ENCODE results near the gene SS18L1. TPM values are rescaled to one million over a fixed set of nuclear protein-coding genes. Genes with fewer than 3 reads are reported as not detected.

The SS18L1 gene
- total RNA-seq, 2 experiments from 2014 or later = 19.5 to 23.0 TPM

GRCh38 chr20:62167474-62167873 is 23.9 kb downstream of the SS18L1 start:
- DNase-seq = no peak
- Mint-ChIP-seq H3K36me3 (no peaks in the 10 kb centered on the region), H3K9me3 (ENCODE audit: low read depth) (no peaks in the 10 kb centered on the region), H3K27me3 (no peaks in the 10 kb centered on the region), H3K27ac (no peak overlapping the region), H3K4me1 (no peaks in the 10 kb centered on the region), H3K4me3 (no peak overlapping the region)
- ATAC-seq = no peak
- CTCF ChIA-PET = interaction anchor here (0.7 kb wide), 1 partner anchor 153 kb away, joined by 3 read pairs; no protein-coding TSS in a partner anchor

DNA sequence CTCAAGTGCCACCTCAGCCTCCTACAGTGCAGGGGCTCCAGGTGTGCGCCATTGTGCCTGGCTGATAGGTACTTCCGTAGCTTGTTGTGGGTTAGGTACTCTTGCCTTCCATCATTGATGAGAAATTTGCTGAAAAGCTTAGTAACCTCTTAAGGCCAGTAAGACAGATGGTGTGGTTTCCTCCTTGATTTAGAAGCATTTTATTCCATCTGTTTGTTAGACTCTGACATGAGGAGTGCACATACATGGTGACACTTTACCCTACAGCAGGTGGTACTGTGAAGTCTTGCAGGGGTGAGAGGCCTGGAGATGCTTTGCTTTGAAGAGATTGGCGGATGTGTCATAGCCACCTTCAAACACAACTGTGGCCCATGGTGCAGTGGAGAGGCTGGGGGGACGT is 24.5 kb downstream of the SS18L1 start:
- DNase-seq (no peak), ATAC-seq (no peak)
- Mint-ChIP-seq H3K27me3 (no peaks in the 10 kb centered on the region), H3K36me3 (no peaks in the 10 kb centered on the region), H3K27ac (no peak overlapping the region), H3K4me1 (no peaks in the 10 kb centered on the region), H3K4me3 (no peak overlapping the region), H3K9me3 (ENCODE audit: low read depth) (no peaks in the 10 kb centered on the region)
- CTCF ChIA-PET = no interaction called here

- Mint-ChIP-seq H3K9me3 (ENCODE audit: low read depth) (no peaks in the 10 kb centered on the region), H3K4me1 (no peaks in the 10 kb centered on the region), H3K36me3 (no peaks in the 10 kb centered on the region), H3K4me3 (no peak overlapping the region), H3K27ac (no peak overlapping the region), H3K27me3 (no peaks in the 10 kb centered on the region)
- CTCF ChIA-PET = no interaction called here
- no peak for ATAC-seq
- no peak for DNase-seq
These were observed 25.4 kb downstream of the SS18L1 start for GRCh38 chr20:62168890-62169435.

- no peak for ATAC-seq
- peaks cover 3% of the 10 kb centered on the region for H3K36me3 Mint-ChIP-seq
- no peak overlapping the region for H3K27ac Mint-ChIP-seq
- CTCF ChIA-PET = interaction anchor here (2.0 kb wide), 1 partner anchor 29 kb away, joined by 4 read pairs; no protein-coding TSS in a partner anchor
- H3K9me3 Mint-ChIP-seq (ENCODE audit: low read depth) = no peaks in the 10 kb centered on the region
- H3K4me3 Mint-ChIP-seq = no peak overlapping the region
- no peaks in the 10 kb centered on the region for H3K27me3 Mint-ChIP-seq
- no peaks in the 10 kb centered on the region for H3K4me1 Mint-ChIP-seq
- no peak for DNase-seq
These were observed 27.0 kb downstream of the SS18L1 start for GRCh38 chr20:62170536-62170935.

GRCh38 chr20:62171245-62171644 is 27.7 kb downstream of the SS18L1 start:
- Mint-ChIP-seq H3K9me3 (ENCODE audit: low read depth) (no peaks in the 10 kb centered on the region), H3K4me1 (no peaks in the 10 kb centered on the region)
- CTCF ChIA-PET = interaction anchor here (2.0 kb wide), 1 partner anchor 30 kb away, joined by 4 read pairs; no protein-coding TSS in a partner anchor

GRCh38 chr20:62172666-62173065 is 29.1 kb downstream of the SS18L1 start:
- DNase-seq (no peak), ATAC-seq (no peak)
- CTCF ChIA-PET = no interaction called here
- no peak overlapping the region for H3K4me3 Mint-ChIP-seq
- H3K4me1 Mint-ChIP-seq = no peaks in the 10 kb centered on the region
- H3K27ac Mint-ChIP-seq = no peak overlapping the region
- H3K9me3 Mint-ChIP-seq (ENCODE audit: low read depth) = no peaks in the 10 kb centered on the region
- H3K36me3 Mint-ChIP-seq = peaks cover 3% of the 10 kb centered on the region
- no peaks in the 10 kb centered on the region for H3K27me3 Mint-ChIP-seq

More at GRCh38 chr20:62171245-62171644, 27.7 kb downstream of the SS18L1 start:
- DNase-seq (no peak), ATAC-seq (no peak)
- Mint-ChIP-seq H3K27ac (no peak overlapping the region), H3K36me3 (peaks cover 3% of the 10 kb centered on the region), H3K27me3 (no peaks in the 10 kb centered on the region), H3K4me3 (no peak overlapping the region)

- ATAC-seq (no peak), DNase-seq (no peak)
- peaks cover 3% of the 10 kb centered on the region for H3K36me3 Mint-ChIP-seq
- H3K27me3 Mint-ChIP-seq = no peaks in the 10 kb centered on the region
- no peak overlapping the region for H3K27ac Mint-ChIP-seq
- no peak overlapping the region for H3K4me3 Mint-ChIP-seq
- no peaks in the 10 kb centered on the region for H3K9me3 Mint-ChIP-seq (ENCODE audit: low read depth)
- H3K4me1 Mint-ChIP-seq = no peaks in the 10 kb centered on the region
- CTCF ChIA-PET = no interaction called here
These were observed 30.6 kb downstream of the SS18L1 start for GRCh38 chr20:62174021-62174804.

- H3K36me3 Mint-ChIP-seq = peaks cover 3% of the 10 kb centered on the region
- no peaks in the 10 kb centered on the region for H3K27me3 Mint-ChIP-seq
- ATAC-seq = no peak
- H3K4me1 Mint-ChIP-seq = no peaks in the 10 kb centered on the region
- H3K27ac Mint-ChIP-seq = peak overlapping the region; percentile 17
- CTCF ChIA-PET = no interaction called here
- H3K9me3 Mint-ChIP-seq (ENCODE audit: low read depth) = no peaks in the 10 kb centered on the region
- H3K4me3 Mint-ChIP-seq = no peak overlapping the region
- no peak for DNase-seq
These were observed 31.5 kb downstream of the SS18L1 start for GRCh38 chr20:62174870-62175624.

GRCh38 chr20:62175711-62176110 is 32.1 kb downstream of the SS18L1 start:
- ATAC-seq (no peak), DNase-seq (no peak)
- peaks cover 3% of the 10 kb centered on the region for H3K36me3 Mint-ChIP-seq
- H3K27ac Mint-ChIP-seq = peak overlapping the region; percentile 17
- H3K4me3 Mint-ChIP-seq = no peak overlapping the region
- CTCF ChIA-PET = no interaction called here
- H3K27me3 Mint-ChIP-seq = no peaks in the 10 kb centered on the region
- H3K9me3 Mint-ChIP-seq (ENCODE audit: low read depth) = no peaks in the 10 kb centered on the region
- no peaks in the 10 kb centered on the region for H3K4me1 Mint-ChIP-seq

GRCh38 chr20:62176866-62177265 is 33.3 kb downstream of the SS18L1 start:
- Mint-ChIP-seq H3K27me3 (no peaks in the 10 kb centered on the region), H3K36me3 (peaks cover 6% of the 10 kb centered on the region), H3K9me3 (ENCODE audit: low read depth) (no peaks in the 10 kb centered on the region), H3K4me1 (peaks cover 3% of the 10 kb centered on the region), H3K4me3 (no peak overlapping the region), H3K27ac (no peak overlapping the region)
- ATAC-seq = no peak
- CTCF ChIA-PET = interaction anchor here (1.0 kb wide), 1 partner anchor 124 kb away, joined by 3 read pairs; no protein-coding TSS in a partner anchor
- no peak for DNase-seq

DNA sequence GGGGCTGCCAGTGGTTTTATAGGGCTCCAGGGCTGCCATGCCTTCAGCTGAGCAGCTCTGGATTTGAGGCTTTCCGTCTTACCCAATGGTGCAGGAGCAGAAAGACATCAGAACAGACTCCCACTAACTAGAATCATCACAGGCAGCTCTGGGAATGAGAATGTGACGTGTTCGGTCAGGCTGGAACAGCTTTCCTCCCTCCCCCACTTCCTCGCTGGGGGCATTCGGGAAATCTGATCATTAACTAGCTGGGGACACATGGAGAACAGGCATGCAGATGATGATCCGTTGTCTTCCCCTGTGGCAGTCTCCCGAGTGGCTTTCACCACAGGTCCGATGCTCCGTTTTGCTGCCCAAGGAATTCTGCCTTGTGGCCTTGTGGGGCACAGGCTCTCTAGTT is 33.7 kb downstream of the SS18L1 start:
- no peak for ATAC-seq
- Mint-ChIP-seq H3K27me3 (no peaks in the 10 kb centered on the region), H3K4me3 (no peak overlapping the region), H3K36me3 (peaks cover 6% of the 10 kb centered on the region), H3K9me3 (ENCODE audit: low read depth) (no peaks in the 10 kb centered on the region), H3K4me1 (peaks cover 7% of the 10 kb centered on the region), H3K27ac (no peak overlapping the region)
- CTCF ChIA-PET = interaction anchor here (1.0 kb wide), 1 partner anchor 124 kb away, joined by 3 read pairs; no protein-coding TSS in a partner anchor
- no peak for DNase-seq

GRCh38 chr20:62178316-62179161 is 35.0 kb downstream of the SS18L1 start:
- no peak overlapping the region for H3K4me3 Mint-ChIP-seq
- peaks cover 6% of the 10 kb centered on the region for H3K36me3 Mint-ChIP-seq
- no peak for ATAC-seq
- no peaks in the 10 kb centered on the region for H3K27me3 Mint-ChIP-seq
- CTCF ChIA-PET = no interaction called here
- H3K9me3 Mint-ChIP-seq (ENCODE audit: low read depth) = no peaks in the 10 kb centered on the region
- DNase-seq = no peak
- H3K4me1 Mint-ChIP-seq = peaks cover 10% of the 10 kb centered on the region
- H3K27ac Mint-ChIP-seq = no peak overlapping the region

- Mint-ChIP-seq H3K36me3 (peaks cover 5% of the 10 kb centered on the region), H3K4me3 (no peak overlapping the region), H3K9me3 (ENCODE audit: low read depth) (no peaks in the 10 kb centered on the region), H3K4me1 (peaks cover 14% of the 10 kb centered on the region), H3K27ac (no peak overlapping the region), H3K27me3 (no peaks in the 10 kb centered on the region)
- DNase-seq (no peak), ATAC-seq (no peak)
- CTCF ChIA-PET = no interaction called here
These were observed 35.6 kb downstream of the SS18L1 start for GRCh38 chr20:62179162-62179504.
